Activated naive CD8-positive, alpha-beta T cell treated with anti-CD3 and anti-CD28 coated beads, Interleukin-2, amount 10 ng/mL, durations not matched to agents 7 days and 5 days (primary cell): ENCODE measurements around the gene ITGB5. TPM values are rescaled to one million over a fixed set of nuclear protein-coding genes. Genes with fewer than 3 reads are reported as not detected.

ENCODE experiments used
- microRNA-seq: library from miRNA; unstranded; fragments of <30 nt; microRNA quantifications from one replicate; pipeline ENCODE4 v1.2.0, GENCODE V29; 2022
- total RNA-seq, 2 experiments: library from RNA; stranded (reverse); gene quantifications; one replicate each; pipeline ENCODE4 v1.2.3, GENCODE V29; 2021

ITGB5 gene
- total RNA-seq, 2 experiments from 2014 or later = 2.0 to 3.7 TPM

Small RNAs within 50 kb of the gene (microRNA-seq; reads per million reads assigned to microRNA genes)
- not detected for gene MIR544B

Other genes starting within 250 kb of the ITGB5 start
- gene UMPS, start 156.9 kb downstream of the ITGB5 start, total RNA-seq = 10 to 100 TPM; 33.4 to 38.0 TPM
- not detected for gene MUC13, start 47.4 kb upstream of the ITGB5 start, total RNA-seq
- 10 to 100 TPM; 49.1 to 49.5 TPM for gene HEG1, start 168.6 kb upstream of the ITGB5 start, total RNA-seq